Stimulated activated naive CD8-positive, alpha-beta T cell treated with anti-CD3 and anti-CD28 coated beads, Interleukin-15, Interleukin-2, amounts not matched to agents 100 U/mL and 50 U/mL, for 24 hours (primary cell): ENCODE data around the gene DCXR.
A peak's percentile ranks its signal among the peaks of the same experiment; 100 is the strongest.
"Not testable (repeated sequence)": the region's sequence is repeated elsewhere in the genome, so short reads cannot be mapped to it uniquely, and the experiment has no call there.

ENCODE experiments used
- ATAC-seq: fragments of 150-1000 bp; cut with Tn5 transposase; one replicate; pipeline ENCODE4 v1.10.0; 2021
- DNase-seq: peaks from one replicate; pipeline ENCODE4 v3.0.0; 2021

DCXR gene

DNA sequence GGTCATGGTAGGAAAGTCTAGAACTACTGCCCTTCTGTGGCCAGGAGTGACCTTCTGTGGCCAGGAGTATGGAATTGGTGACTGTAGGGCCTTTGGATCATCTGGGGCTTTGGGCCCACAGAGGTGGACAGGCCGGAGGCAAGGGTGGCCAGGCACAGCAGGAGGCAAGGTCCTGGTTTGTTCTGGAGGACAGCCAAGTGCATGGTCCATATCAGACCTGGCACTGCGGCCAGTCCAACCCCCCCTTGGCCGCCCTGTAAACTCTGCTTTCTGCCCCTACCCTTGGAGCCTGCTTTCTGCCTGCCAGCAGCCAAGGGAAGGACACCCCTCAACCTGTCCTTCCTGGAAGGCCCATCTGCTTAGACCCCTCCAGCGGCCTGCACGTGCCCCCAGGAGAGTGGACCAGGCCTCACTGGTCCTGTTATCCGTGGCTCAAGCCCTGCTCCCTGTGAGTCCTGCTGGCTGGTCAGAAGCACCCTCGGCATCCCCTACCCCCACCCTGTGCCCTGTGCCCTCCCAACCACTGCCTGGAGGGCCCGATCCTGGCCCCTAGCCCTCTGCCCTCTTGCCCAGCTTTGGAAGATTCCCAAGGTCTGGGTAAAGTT lies 2.3 kb upstream of the DCXR start:
- ATAC-seq, result no peak
- DNase-seq, result no peak

DNA sequence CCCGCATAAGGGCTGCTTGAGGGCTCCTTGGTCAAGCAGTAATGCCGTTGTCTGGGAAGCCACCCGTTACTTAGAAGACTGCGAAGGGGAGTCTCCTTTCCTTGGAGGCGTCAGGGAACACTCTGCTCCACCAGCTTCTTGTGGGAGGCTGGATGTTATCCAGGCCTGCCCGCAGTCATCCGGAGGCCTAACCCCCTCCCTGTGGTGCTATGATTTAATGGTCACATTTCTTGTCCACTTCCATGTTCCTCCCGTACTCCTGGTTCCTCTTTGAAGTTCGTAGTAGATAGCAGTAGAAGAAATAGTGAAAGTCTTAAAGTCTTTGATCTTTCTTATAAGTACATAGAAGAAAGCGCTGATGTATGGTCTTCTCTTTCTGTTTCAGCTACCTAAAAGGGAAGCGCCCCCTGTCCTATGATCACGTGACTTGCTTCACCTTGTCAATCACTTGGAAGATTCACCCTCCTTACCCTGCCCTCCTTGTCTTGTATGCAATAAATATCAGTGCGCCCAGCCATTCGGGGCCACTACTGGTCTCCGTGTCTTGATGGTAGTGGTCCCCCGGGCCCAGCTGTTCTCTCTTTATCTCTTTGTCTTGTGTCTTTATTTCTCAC lies 1.4 kb upstream of the DCXR start:
- DNase-seq, ATAC-seq: not testable (repeated sequence)

DNA sequence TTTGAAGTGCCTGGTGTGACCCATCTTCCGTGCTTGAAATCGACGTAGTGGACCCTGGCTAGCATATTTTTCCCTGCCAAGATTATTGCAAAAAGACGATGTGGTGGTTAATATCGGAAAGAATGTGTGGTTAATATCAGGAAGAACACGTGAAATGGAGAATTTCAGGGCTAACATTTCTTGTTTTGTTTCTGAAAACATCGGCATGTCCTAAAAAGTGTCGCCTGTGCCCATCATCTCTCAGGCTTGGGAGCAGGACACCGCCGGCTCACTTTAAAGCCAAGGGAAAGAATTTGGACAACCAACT lies 345 bp upstream of the DCXR start:
- ATAC-seq, result no peak
- DNase-seq, result no peak

DNA sequence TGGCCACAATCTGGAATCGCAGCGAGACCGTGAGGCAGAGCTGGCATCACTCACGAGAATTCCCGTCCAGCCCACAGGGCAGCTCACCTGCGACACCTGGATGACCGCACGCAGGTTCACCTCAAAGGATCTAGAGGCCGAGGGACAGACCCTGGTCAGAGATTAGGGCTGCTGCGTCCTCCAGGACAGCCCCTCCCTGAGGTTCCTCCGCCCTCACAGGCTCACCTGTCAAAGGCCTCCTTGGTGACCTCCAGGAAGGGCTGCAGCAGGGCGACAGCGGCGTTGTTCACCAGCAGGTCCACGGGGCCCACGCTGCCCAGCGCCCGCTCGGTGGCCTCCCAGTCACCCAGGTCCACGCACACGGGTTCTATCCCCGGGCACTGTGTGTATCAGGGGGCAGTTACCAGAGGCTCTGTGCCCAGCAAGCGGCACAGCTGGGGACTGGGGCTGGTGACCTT lies 834 bp downstream of the DCXR start:
- DNase-seq (no peak), ATAC-seq (no peak)

DNA sequence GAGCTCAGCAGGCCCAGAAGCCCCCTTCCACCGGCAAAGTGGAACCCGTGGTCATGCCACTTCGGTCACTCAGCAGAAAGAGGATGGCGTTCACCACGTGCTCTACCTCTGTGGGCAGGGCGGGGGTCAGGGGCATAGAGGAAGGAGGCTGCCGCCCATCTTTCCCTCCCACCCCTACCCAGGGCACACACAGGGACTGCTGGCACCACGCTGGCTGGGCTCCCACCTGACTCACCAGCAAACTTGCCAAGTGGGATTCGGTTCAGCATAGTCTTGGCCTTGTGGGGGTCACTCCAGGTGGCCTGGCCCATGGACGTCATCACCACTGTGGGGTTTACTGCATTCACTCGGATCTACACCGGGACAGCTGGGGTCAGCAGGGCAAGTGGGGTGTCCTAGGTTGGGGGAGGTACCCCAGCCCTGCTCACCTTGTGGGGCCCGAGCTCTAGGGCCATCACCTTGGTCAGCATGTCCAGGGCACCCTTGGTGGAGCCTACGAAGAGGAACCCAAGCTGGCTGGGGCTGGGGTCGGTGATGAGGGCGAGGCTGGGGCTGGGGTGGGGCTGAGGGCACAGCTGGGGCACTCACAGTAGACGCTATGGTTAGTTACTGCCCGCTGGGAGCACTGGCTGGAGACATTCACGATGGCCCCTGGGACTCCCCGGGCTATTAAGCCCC lies 1.4 kb downstream of the DCXR start:
- DNase-seq (no peak), ATAC-seq (no peak)

DNA sequence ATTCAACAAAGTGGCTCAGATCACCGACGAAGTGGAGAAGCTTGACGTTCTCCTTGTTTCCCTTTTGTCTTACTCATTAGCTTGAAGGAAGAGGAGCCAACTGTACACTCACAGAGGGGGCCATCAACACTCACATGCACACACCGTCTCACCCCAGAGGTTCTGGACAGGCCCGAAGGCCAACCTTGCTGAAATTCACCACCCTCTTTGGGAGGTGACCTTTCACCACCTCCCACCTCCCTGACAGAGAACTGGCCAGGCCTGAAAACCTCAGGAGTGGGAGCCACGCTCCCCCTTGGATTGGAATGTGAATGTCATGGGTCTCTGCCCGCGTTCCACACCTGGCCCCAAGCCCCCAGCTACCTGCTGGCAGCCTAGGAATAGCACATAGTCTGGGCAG lies 2.0 kb downstream of the DCXR start:
- DNase-seq, result no peak
- ATAC-seq, result no peak

DNA sequence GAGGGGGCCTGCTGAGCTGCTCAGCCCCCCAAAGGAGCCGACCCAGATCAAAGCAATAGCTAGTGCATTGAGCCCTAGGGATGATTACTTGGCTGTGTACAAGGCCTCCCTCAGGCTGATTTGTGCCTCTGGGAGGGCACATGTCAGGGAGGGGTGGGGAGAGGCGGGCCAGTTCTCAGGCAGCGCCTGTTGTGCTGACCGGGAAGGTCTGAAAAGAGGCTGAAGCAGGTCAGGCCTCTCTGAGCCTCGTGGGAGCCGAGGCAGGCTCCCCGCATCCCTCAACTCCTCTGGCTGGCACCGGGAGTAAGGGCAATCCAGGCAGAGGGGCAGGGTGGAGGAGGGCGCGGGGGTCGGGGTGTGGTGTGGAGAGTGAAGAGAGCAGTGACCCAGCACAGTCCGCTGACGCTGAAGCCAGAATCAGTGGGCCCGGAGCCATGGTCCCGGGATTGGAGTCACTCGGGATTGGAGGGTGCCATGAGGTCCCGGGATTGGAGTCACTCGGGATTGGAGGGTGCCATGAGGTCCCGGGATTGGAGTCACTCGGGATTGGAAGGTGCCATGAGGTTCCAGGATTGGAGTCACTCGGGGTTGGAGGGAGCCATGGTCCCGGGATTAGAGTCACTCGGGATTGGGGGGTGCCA lies 3.0 kb downstream of the DCXR start:
- DNase-seq, result no peak
- ATAC-seq, result no peak

DNA sequence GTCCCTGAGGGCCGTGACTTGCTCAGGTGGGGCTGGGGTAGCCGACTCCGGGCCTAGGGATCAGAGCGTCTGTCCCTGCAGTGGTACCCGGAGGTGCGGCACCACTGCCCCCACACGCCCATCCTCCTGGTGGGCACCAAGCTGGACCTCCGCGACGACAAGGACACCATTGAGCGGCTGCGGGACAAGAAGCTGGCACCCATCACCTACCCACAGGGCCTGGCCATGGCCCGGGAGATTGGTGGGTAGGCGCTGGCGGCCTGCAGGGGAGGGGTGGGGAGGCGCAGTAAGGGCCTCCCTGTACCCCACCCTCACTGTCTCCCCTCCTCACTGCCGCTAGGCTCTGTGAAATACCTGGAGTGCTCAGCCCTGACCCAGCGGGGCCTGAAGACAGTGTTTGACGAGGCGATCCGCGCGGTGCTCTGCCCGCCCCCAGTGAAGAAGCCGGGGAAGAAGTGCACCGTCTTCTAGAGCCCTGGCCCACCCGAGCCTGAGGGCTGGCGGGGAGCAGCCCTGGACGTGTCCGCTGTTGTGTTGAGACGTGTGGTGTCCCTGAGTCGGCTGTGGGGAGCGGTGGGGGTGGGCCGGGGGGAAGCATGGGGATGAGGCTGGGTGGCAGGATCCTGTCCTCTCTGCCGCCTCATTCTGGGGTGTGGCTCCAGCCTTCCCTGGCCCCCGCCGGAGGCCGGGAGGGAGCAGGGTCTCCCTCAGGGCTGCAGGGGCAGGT lies 4.0 kb downstream of the DCXR start:
- ATAC-seq (no peak), DNase-seq (no peak)

DNA sequence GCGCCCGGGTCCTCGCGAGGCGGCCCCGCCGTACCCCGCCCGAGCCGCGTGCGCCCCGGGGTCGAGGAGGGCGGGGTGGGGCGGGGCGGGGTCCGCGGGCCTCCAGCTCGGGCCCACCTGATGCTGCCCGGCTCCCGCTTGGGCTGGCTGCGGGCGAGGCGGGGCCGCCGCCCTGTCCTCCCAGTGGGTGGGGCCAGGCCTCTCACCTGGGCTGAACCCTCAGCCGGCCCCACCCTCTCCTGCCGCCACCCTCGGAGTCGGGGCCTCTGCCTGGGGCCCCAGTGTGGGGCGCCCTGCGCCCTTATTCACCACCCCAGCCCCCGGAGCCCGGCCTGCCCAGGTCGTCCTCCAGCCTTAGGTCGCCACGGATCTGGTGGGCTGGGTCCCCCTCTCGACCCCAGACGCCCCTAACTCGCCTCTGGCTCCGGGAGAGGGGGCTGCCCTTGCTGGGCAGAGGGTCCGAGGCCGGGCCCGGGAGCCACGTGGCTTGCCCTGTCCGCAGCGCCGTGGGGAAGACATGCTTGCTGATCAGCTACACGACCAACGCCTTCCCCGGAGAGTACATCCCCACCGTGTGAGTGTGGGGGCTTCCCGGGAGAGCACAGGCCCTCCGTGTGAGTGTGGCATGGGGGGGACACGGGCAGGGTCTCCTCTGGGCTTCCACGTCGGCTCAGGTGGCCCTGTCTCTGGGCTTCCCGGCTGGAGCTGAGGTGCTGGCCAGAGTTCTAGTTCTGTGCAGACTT lies 5.4 kb downstream of the DCXR start:
- DNase-seq (peak; percentile 49), ATAC-seq (peak; percentile 30)

DNA sequence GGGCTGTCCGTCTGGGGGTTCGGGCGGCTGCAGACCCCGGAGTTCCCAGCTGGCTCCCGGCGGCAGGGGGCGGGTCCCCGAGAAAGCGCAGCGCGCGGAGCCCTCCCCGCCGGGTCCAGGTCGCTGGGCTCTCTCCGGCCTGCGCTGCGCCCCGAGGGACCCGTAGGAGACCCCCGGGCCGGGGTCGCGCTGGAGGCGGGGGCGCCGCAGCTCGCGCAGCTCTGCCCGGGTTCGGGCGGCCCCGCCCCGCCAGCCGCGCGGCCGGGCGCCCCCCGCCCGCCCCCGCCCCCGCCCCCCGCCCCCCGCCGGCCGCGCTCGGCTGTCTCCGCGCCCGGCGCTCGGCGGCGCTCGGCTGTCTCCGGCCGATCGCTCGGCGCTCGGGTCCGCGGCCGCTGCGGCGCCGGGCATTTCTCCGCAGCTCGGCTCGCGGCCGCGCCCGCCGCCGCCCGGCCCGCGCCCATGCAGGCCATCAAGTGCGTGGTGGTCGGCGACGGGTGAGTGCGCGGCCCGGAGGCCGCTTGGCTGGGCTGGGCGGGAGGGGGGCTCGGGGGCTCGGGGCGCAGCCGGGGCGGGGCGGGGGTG lies 6.1 kb downstream of the DCXR start, which contains the start of gene RAC3:
Gene RAC3 (plus strand): TSS at position 376 of the 582 bp plus-strand sequence. CDS start 84 bp downstream, at position 460.
- DNase-seq, result peak; percentile 31

DNA sequence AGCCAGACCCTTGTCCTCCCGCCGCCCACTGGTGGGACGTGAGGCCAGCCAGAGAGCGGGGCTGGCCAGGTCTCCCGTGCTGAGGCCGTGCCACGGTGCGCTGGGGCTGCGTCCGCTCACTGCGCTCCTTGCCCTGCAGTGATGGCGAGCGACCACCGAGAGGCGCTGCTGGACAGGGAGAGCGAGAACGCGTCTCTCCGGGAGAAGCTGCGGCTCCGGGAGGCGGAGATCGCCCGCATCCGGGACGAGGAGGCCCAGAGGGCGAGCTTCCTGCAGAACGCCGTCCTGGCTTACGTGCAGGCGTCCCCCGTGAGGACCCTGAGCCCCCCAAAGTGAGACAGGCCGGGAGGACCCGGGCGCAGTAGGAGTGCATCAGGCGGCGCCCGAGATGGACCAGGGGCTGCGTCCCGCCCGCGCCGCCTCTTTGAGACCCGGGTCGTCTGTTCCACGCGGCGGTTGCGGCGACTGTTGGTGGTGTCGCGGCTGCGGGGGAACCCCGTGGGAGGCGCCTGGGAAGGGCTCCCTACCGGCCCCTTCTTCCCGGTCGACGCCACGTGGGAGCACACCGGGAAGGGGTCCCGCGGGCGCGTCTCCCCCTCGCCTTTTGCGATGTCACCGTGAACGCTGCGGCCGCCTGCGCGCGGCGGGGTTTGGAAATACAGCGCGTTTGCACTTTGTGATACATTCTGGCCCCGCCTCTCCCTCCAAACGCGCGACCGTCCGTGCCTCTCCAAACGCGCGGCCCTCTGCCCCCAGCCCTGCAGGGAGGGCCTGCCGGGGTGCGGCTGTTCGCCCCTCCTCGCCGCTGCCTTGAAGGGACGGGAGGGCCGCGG lies 6.8 kb downstream of the DCXR start:
- ATAC-seq, result peak; percentile 61
- peak; percentile 87 for DNase-seq

More for the DNA sequence above, 6.1 kb downstream of the DCXR start, which contains the start of gene RAC3:
- peak; percentile 10 for ATAC-seq

DNA sequence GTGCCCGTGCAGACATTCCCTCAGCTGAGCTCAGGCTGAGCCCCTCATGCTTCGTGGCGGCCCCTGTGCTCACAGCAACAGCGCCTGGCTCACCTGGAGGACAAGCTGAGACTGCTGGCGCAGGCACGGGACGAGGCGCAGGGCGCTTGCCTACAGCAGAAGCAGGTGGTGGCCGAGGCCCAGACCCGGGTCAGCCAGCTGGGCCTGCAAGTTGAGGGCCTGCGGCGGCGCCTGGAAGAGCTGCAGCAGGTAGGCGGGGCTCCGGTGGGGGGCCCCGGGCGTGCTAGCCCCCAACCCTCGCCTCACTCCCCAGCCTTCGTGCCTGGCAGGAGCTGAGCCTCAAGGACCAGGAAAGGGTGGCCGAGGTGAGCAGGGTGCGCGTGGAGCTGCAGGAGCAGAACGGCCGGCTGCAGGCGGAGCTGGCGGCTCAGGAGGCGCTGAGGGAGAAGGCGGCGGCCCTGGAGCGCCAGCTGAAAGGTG lies 7.5 kb downstream of the DCXR start:
- DNase-seq (no peak), ATAC-seq (no peak)

DNA sequence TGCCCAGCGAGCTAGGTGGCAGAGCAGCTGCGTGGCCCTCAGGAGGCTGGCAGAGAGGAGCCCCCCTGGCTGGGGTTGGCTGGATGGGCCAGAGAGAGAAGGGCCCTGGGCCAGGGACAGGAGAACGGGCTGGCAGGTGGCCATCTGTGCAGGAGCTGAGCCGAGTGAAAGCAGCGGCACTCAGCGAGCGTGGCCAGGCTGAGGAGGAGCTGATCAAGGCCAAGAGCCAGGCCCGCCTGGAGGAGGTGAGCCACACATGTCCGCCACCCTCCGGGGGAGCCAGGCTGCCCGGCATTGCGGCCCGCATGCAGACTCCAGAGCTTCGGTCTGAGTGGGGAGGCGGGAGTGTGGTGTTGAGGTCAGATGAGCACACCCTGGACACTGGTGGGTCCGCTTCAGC lies 8.1 kb downstream of the DCXR start:
- no peak for ATAC-seq
- no peak for DNase-seq

DNA sequence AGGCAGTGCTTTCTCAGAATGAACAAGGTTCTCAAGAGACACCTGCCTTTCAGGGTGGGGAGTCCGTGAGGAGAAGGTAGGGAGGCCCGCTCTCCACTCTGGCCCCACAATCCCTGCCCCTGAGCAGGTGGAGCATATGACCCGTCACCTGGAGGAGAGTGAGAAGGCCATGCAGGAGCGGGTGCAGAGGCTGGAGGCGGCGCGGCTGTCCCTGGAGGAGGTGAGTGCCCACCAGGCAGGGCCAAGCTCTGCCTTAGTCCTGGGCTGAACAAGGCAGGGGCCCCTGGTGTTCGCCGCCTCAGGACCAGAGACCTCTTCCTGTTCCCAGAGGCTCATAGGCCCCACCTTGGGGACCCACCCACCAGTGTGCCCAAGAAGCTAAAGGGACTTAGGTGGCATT lies 8.5 kb downstream of the DCXR start:
- no peak for ATAC-seq
- DNase-seq, result no peak

DNA sequence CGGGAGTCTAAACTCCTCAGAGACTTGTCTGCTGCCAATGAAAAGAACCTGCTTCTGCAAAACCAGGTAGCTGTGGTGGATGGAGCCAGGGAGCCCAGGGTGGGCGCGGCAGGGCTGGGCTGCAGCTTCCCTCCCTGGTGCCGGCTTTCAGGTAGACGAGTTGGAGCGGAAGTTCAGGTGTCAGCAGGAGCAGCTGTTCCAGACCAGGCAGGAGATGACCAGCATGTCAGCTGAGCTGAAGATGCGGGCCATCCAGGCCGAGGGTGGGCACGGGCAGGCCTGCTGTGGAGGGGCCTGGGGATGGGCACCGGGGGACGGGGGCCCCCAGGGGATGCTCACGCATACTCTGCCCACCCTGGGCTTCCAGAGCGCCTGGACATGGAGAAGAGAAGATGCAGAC lies 9.3 kb downstream of the DCXR start:
- DNase-seq (no peak), ATAC-seq (no peak)

DNA sequence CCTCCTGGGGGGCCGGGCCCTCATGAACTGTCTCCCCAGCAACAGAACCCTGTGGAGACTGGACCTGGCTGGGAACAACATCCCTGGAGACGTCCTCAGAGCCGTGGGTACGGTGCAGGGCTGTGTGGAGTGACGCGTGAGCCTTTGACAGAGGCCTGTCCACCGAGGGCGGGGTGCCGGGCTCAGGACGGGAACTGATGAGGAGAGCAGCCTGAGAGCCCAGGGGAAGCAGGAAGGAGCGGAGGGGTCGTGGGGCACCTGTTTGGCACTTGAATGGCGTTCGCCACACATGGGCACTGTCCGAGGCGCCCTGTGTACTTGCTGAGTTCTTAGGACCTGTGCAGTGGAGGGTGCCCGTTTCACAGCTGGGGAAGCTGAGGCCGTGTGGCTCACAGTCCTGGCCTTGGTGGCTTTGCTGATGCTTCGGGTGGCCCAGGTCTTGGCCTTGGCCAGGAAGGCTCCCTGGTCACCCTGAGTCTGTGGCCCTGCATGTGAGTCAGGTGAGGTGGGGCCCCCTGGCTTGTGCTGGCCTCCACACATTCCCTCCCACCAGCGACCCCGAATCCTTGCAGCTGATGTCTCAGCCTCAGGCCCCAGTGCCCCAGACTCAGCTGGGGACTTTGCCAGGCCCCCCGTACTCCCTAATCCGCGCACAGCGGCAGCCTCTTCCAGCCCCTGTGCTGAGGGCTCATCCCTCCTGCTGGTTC lies 11.9 kb downstream of the DCXR start:
- DNase-seq (no peak), ATAC-seq (no peak)

DNA sequence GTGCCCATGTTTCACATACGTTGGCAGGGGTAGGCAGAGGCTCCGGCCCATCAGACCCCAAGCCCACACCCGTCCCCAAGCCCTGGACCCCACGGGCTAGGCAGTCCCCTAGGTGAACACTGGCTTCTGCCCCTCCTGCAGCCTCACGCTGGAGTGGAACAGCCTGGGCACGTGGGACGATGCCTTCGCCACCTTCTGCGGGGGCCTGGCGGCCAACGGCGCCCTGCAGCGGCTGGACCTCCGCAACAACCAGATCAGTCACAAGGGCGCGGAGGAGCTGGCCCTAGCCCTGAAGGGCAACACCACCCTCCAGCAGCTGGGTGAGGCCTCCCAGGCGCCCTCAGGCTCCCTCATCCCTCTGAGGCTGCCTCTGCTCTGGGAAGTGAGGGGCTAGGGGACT lies 12.6 kb downstream of the DCXR start:
- no peak for DNase-seq
- ATAC-seq, result no peak

DNA sequence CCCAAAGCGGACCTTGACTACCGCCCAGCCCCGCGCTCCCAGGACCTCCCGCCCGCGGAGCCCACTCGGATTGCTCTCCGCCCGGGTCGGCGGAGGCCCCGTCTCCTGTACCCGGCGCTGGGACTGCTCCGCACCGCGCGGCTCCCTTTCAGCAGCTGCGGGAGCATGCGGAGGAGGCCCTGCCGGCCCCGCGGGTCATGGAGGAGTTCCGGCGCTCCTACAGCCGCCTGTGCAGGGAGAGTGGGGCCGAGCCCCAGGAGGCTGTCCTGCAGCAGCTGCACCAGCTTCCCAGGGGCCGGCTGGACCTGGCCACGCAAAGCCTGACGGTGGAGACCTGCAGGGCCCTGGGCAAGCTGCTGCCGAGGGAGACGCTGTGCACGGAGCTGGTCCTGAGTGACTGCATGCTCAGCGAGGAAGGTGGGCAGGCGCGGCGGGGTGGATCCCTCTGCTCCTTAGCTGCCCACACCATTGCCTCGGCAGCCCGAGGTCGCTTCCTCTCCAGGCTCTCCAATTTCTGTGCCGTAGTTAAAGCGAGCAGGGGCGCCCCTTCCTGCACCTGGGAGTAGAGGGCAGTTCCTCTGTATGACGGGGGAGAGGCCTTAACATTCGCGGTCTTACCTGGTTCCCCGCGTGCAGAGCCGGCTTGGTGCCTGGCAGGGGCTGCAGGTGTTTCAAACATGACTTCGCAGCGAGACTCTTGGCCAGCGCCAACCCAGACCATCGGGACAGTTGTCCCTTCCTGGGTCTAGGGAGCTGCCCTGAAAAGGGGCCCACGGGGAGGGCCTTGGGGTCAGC lies 13.9 kb downstream of the DCXR start:
- DNase-seq (peak; percentile 49), ATAC-seq (no peak)

DNA sequence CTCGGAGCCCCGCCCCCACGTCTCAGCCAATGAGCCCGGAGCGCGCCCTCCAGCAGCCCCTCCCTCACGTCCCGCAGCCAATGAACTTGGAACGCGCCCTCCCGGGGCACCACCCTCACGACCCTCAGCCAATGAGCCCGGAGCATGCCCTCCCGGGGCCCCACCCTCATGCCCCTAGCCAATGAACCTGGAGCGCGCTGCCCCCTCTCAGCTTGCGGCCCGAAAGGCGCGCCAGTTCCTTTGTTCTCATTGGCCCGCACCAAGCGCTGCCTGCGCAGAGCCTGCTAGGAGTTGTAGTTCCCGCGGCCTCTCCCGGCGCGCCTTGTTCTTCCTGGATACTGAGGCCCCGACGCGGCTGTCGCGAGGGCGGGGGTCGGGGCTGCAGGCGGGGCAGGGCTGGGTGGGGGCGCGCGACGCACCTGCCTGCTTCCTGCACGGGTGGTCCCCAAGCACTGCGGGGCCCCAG lies 14.5 kb downstream of the DCXR start, which contains the start of gene LRRC45:
Gene LRRC45 (plus strand): TSS at position 325 of the 466 bp plus-strand sequence. CDS start 339 bp downstream, outside the sequence.
- DNase-seq (peak; percentile 100), ATAC-seq (peak; percentile 96)
